Activated CD4-positive, alpha-beta T cell treated with anti-CD3 and anti-CD28 coated beads for 36 hours (primary cell): Measurements from ENCODE around the gene TXNDC2. TPM values are rescaled to one million over a fixed set of nuclear protein-coding genes. Genes with fewer than 3 reads are reported as not detected.
A peak's percentile ranks its signal among the peaks of the same experiment; 100 is the strongest.

Experiments
- ATAC-seq: fragments of 200-7000 bp; cut with Tn5 transposase; one replicate; pipeline ENCODE4 v1.10.0; 2021; ENCODE audit warnings: mild to moderate bottlenecking, moderate library complexity
- CTCF ChIA-PET: fragments of 350-600 bp; sonication (Branson Sonifier 250); formaldehyde crosslinking; loops from one replicate; lab custom pipeline; 2021; ENCODE audit warnings: antibody characterized with exemption; lab: Charles Lee
- POLR2A ChIA-PET: fragments of 350-600 bp; sonication (Branson Sonifier 250); formaldehyde crosslinking; loops from one replicate; lab custom pipeline; 2021; ENCODE audit warnings: antibody characterized with exemption, inconsistent platforms; lab: Charles Lee
- DNase-seq: peaks from one replicate; pipeline ENCODE4 v3.0.0-alpha.2; 2020
- H3K27ac Mint-ChIP-seq: one replicate; pipeline ENCODE4 v1.8.0; 2021; ENCODE audit warnings: mixed read lengths
- H3K27me3 Mint-ChIP-seq: one replicate; pipeline ENCODE4 v1.8.0; 2021; ENCODE audit warnings: mixed read lengths
- H3K36me3 Mint-ChIP-seq: one replicate; pipeline ENCODE4 v1.8.0; 2021; ENCODE audit warnings: low read depth, mixed read lengths
- H3K4me1 Mint-ChIP-seq: one replicate; pipeline ENCODE4 v1.8.0; 2021; ENCODE audit warnings: mixed read lengths
- H3K4me3 Mint-ChIP-seq: one replicate; pipeline ENCODE4 v1.8.0; 2021; ENCODE audit warnings: mild to moderate bottlenecking, moderate library complexity, mixed read lengths
- H3K9me3 Mint-ChIP-seq: one replicate; pipeline ENCODE4 v1.8.0; 2021; ENCODE audit warnings: low read depth, mixed read lengths
- intact Hi-C, 2 experiments: fragments of 100-400 bp; cut with DNase I in 1 of 2; cut with micrococcal nuclease in 1 of 2; formaldehyde crosslinking; loops; one replicate each; pipeline versions ENCODE4 v1.14.2 to v1.15.1; 2022 to 2024; cut with DNase I, micrococcal nuclease
- total RNA-seq, 2 experiments: library from RNA; stranded (reverse); gene quantifications; one replicate each; pipeline ENCODE4 v1.2.3, GENCODE V29; 2021

The TXNDC2 gene
- total RNA-seq, result not detected

GRCh38 chr18:9885170-9886004, at the start of gene TXNDC2:
Gene TXNDC2 (plus strand): TSS chr18:9885973. CDS start chr18:9886681, 708 bp downstream.
- intact Hi-C loops, result no loop called here
- Mint-ChIP-seq H3K36me3 (no peaks in the 10 kb centered on the region), H3K27me3 (no peaks in the 10 kb centered on the region), H3K27ac (no peak within 1 kb of the TSS), H3K9me3 (no peaks in the 10 kb centered on the region), H3K4me1 (no peaks in the 10 kb centered on the region), H3K4me3 (no peak within 1 kb of the TSS)
- ChIA-PET POLR2A (interaction anchor here (0.6 kb wide), 1 partner anchor 34 kb away, joined by 3 read pairs; no protein-coding TSS in a partner anchor), CTCF (no interaction called here)
- no peak for ATAC-seq
- DNase-seq, result no peak

- Mint-ChIP-seq H3K36me3 (no peaks in the 10 kb centered on the region), H3K9me3 (no peaks in the 10 kb centered on the region), H3K27ac (no peak overlapping the region), H3K27me3 (peaks cover 11% of the 10 kb centered on the region), H3K4me1 (no peaks in the 10 kb centered on the region), H3K4me3 (no peak overlapping the region)
- ChIA-PET POLR2A (no interaction called here), CTCF (no interaction called here)
- no peak for DNase-seq
- ATAC-seq, result no peak
- intact Hi-C loops, result no loop called here
These were observed 47.5 kb upstream of the TXNDC2 start for GRCh38 chr18:9838144-9838877.

GRCh38 chr18:9839211-9839610, 46.6 kb upstream of the TXNDC2 start:
- Mint-ChIP-seq H3K27me3 (peaks cover 10% of the 10 kb centered on the region), H3K36me3 (no peaks in the 10 kb centered on the region), H3K9me3 (no peaks in the 10 kb centered on the region), H3K4me3 (no peak overlapping the region), H3K27ac (no peak overlapping the region), H3K4me1 (no peaks in the 10 kb centered on the region)
- ChIA-PET POLR2A (no interaction called here), CTCF (no interaction called here)
- intact Hi-C loops, result no loop called here
- ATAC-seq (no peak), DNase-seq (no peak)

GRCh38 chr18:9839853-9840252, 45.9 kb upstream of the TXNDC2 start:
- POLR2A ChIA-PET, result no interaction called here
- Mint-ChIP-seq H3K4me3 (no peak overlapping the region), H3K4me1 (no peaks in the 10 kb centered on the region), H3K27ac (no peak overlapping the region), H3K9me3 (no peaks in the 10 kb centered on the region), H3K27me3 (peaks cover 10% of the 10 kb centered on the region), H3K36me3 (no peaks in the 10 kb centered on the region)
- ATAC-seq (no peak), DNase-seq (no peak)
- intact Hi-C loops, result no loop called here
- CTCF ChIA-PET, result no interaction called here

GRCh38 chr18:9841752-9842151, 44.0 kb upstream of the TXNDC2 start:
- Mint-ChIP-seq H3K9me3 (no peaks in the 10 kb centered on the region), H3K27ac (no peak overlapping the region), H3K36me3 (no peaks in the 10 kb centered on the region), H3K4me1 (no peaks in the 10 kb centered on the region), H3K27me3 (peaks cover 6% of the 10 kb centered on the region), H3K4me3 (no peak overlapping the region)
- intact Hi-C loops, result no loop called here
- ChIA-PET POLR2A (no interaction called here), CTCF (no interaction called here)
- DNase-seq (no peak), ATAC-seq (no peak)

GRCh38 chr18:9842448-9842847, 43.3 kb upstream of the TXNDC2 start:
- H3K27ac Mint-ChIP-seq, result no peak overlapping the region
- H3K4me1 Mint-ChIP-seq, result no peaks in the 10 kb centered on the region
- H3K4me3 Mint-ChIP-seq, result no peak overlapping the region
- H3K27me3 Mint-ChIP-seq, result peaks cover 2% of the 10 kb centered on the region
- no peaks in the 10 kb centered on the region for H3K36me3 Mint-ChIP-seq
- ATAC-seq (no peak), DNase-seq (no peak)
- CTCF ChIA-PET, result no interaction called here
- intact Hi-C loops, result no loop called here
- POLR2A ChIA-PET, result no interaction called here
- no peaks in the 10 kb centered on the region for H3K9me3 Mint-ChIP-seq

GRCh38 chr18:9845256-9845655, 40.5 kb upstream of the TXNDC2 start:
- DNase-seq (no peak), ATAC-seq (no peak)
- H3K9me3 Mint-ChIP-seq, result no peaks in the 10 kb centered on the region
- CTCF ChIA-PET, result no interaction called here
- no peak overlapping the region for H3K4me3 Mint-ChIP-seq
- no peaks in the 10 kb centered on the region for H3K36me3 Mint-ChIP-seq
- intact Hi-C loops, result no loop called here
- POLR2A ChIA-PET, result interaction anchor here (0.7 kb wide), 1 partner anchor 113 kb away, joined by 4 read pairs; no protein-coding TSS in a partner anchor
- peaks cover 15% of the 10 kb centered on the region for H3K27me3 Mint-ChIP-seq
- H3K27ac Mint-ChIP-seq, result no peak overlapping the region
- no peaks in the 10 kb centered on the region for H3K4me1 Mint-ChIP-seq

GRCh38 chr18:9846162-9846925, 39.4 kb upstream of the TXNDC2 start:
- ATAC-seq (no peak), DNase-seq (no peak)
- Mint-ChIP-seq H3K4me3 (no peak overlapping the region), H3K27me3 (peaks cover 15% of the 10 kb centered on the region), H3K27ac (no peak overlapping the region), H3K9me3 (no peaks in the 10 kb centered on the region), H3K4me1 (no peaks in the 10 kb centered on the region), H3K36me3 (no peaks in the 10 kb centered on the region)
- POLR2A ChIA-PET, result interaction anchor here (0.7 kb wide), 1 partner anchor 112 kb away, joined by 4 read pairs; no protein-coding TSS in a partner anchor
- CTCF ChIA-PET, result no interaction called here
- intact Hi-C loops, result no loop called here

GRCh38 chr18:9848170-9848879, 37.4 kb upstream of the TXNDC2 start:
- CTCF ChIA-PET, result interaction anchor here (0.6 to 0.7 kb wide), 2 partner anchors 15 to 472 kb away, joined by 3 to 4 read pairs; no protein-coding TSS in a partner anchor
- H3K4me1 Mint-ChIP-seq, result no peaks in the 10 kb centered on the region
- intact Hi-C loops, result no loop called here

GRCh38 chr18:9849407-9850283, 36.1 kb upstream of the TXNDC2 start:
- Mint-ChIP-seq H3K36me3 (no peaks in the 10 kb centered on the region), H3K4me3 (no peak overlapping the region), H3K4me1 (no peaks in the 10 kb centered on the region), H3K27ac (no peak overlapping the region), H3K9me3 (no peaks in the 10 kb centered on the region), H3K27me3 (peaks cover 15% of the 10 kb centered on the region)
- CTCF ChIA-PET, result interaction anchor here (0.7 kb wide), 1 partner anchor 401 kb away, joined by 3 read pairs; no protein-coding TSS in a partner anchor
- intact Hi-C loops, result no loop called here
- POLR2A ChIA-PET, result no interaction called here
- ATAC-seq (no peak), DNase-seq (peak; percentile 11)

More at GRCh38 chr18:9848170-9848879, 37.4 kb upstream of the TXNDC2 start:
- Mint-ChIP-seq H3K9me3 (no peaks in the 10 kb centered on the region), H3K4me3 (no peak overlapping the region), H3K27ac (no peak overlapping the region), H3K27me3 (peaks cover 15% of the 10 kb centered on the region), H3K36me3 (no peaks in the 10 kb centered on the region)
- DNase-seq (no peak), ATAC-seq (no peak)
- POLR2A ChIA-PET, result no interaction called here
